Neural cell (in vitro differentiated cells): ENCODE data around the gene OSBPL9.

Experiments used
- CTCF ChIP-seq: fragments of 450-650 bp; IDR thresholded peaks from 2 replicates; pipeline ENCODE4 v1.5.1; 2014; ENCODE audit warnings: antibody characterized with exemption, mild to moderate bottlenecking, moderate library complexity; ENCODE audit not compliant: poor library complexity, severe bottlenecking
- RAD21 ChIP-seq: fragments of 450-650 bp; conservative IDR thresholded peaks from 2 replicates; pipeline ENCODE4 v1.6.1; 2014; ENCODE audit warnings: antibody characterized with exemption, mild to moderate bottlenecking, moderate library complexity

- TF ChIP-seq CTCF, result no peak
- TF ChIP-seq RAD21, result no peak
Measured at GRCh38 chr1:51752073-51752948, 135.4 kb downstream of the OSBPL9 start.
